CD4-positive, alpha-beta T cell treated with Interleukin-4 for 4 hours (primary cell): ENCODE data around the gene TMEM135.
"Not testable (repeated sequence)": the region's sequence is repeated elsewhere in the genome, so short reads cannot be mapped to it uniquely, and the experiment has no call there.

ENCODE experiments used
- DNase-seq: peaks from one replicate; pipeline ENCODE4 v3.0.0-alpha.2; 2020

Gene TMEM135

GRCh38 chr11:87037450-87038234 lies at the start of gene TMEM135:
Gene TMEM135 (plus strand): TSS chr11:87037934. CDS start chr11:87038046, 112 bp downstream.
- peak; percentile 91 for DNase-seq

GRCh38 chr11:86988351-86988881 lies 49.3 kb upstream of the TMEM135 start:
- DNase-seq = no peak

GRCh38 chr11:86990031-86990430 lies 47.7 kb upstream of the TMEM135 start:
- no peak for DNase-seq

- no peak for DNase-seq
These were observed 47.2 kb upstream of the TMEM135 start for GRCh38 chr11:86990515-86990914.

GRCh38 chr11:86991341-86991740 lies 46.4 kb upstream of the TMEM135 start:
- no peak for DNase-seq

- DNase-seq = not testable (repeated sequence)
These were observed 45.4 kb upstream of the TMEM135 start for GRCh38 chr11:86992340-86992739.

GRCh38 chr11:86993031-86993430 lies 44.7 kb upstream of the TMEM135 start:
- no peak for DNase-seq

GRCh38 chr11:86996953-86997570 lies 40.7 kb upstream of the TMEM135 start:
- DNase-seq = no peak

- DNase-seq = no peak
These were observed 38.3 kb upstream of the TMEM135 start for GRCh38 chr11:86999388-86999787.

GRCh38 chr11:86999859-87000753 lies 37.6 kb upstream of the TMEM135 start:
- DNase-seq = no peak

GRCh38 chr11:87002918-87003317 lies 34.8 kb upstream of the TMEM135 start:
- no peak for DNase-seq

GRCh38 chr11:87004281-87004680 lies 33.5 kb upstream of the TMEM135 start:
- DNase-seq = not testable (repeated sequence)

- DNase-seq = no peak
These were observed 32.2 kb upstream of the TMEM135 start for GRCh38 chr11:87005569-87005921.

GRCh38 chr11:87006035-87006434 lies 31.7 kb upstream of the TMEM135 start:
- no peak for DNase-seq

GRCh38 chr11:87007963-87008362 lies 29.8 kb upstream of the TMEM135 start:
- no peak for DNase-seq

GRCh38 chr11:87012089-87012488 lies 25.6 kb upstream of the TMEM135 start:
- DNase-seq = no peak

- no peak for DNase-seq
These were observed 25.1 kb upstream of the TMEM135 start for GRCh38 chr11:87012673-87013072.

- DNase-seq = no peak
These were observed 23.6 kb upstream of the TMEM135 start for GRCh38 chr11:87013912-87014825.

GRCh38 chr11:87015645-87016044 lies 22.1 kb upstream of the TMEM135 start:
- no peak for DNase-seq

- DNase-seq = no peak
These were observed 18.0 kb upstream of the TMEM135 start for GRCh38 chr11:87019613-87020271.

GRCh38 chr11:87020336-87020735 lies 17.4 kb upstream of the TMEM135 start:
- no peak for DNase-seq
